Upper lobe of left lung (tissue), 4 donors: ENCODE measurements around the gene PLEKHA4.

Experiments used
- CTCF ChIP-seq, 6 experiments: fragments of 450-650 bp in 4 of 6; fragments of 200-600 bp in 2 of 6; sonication (generic) in 2 of 6; IDR thresholded peaks; one replicate each; pipeline ENCODE4 v1.5.1; 2016 to 2019; ENCODE audit warnings: antibody characterized with exemption in 6 of 6
- EP300 ChIP-seq, 4 donors: sonication (generic); formaldehyde crosslinking; IDR thresholded peaks; one replicate each; pipeline ENCODE4 v1.5.1; 2017; ENCODE audit warnings: antibody characterized with exemption in 4 of 4, control low read depth in 2 of 4
- POLR2A ChIP-seq, 4 donors: fragments of 450-650 bp; IDR thresholded peaks; one replicate each; pipeline ENCODE4 v1.5.1; 2016 to 2017; ENCODE audit warnings: antibody characterized with exemption in 4 of 4, mild to moderate bottlenecking in 2 of 4

DNA sequence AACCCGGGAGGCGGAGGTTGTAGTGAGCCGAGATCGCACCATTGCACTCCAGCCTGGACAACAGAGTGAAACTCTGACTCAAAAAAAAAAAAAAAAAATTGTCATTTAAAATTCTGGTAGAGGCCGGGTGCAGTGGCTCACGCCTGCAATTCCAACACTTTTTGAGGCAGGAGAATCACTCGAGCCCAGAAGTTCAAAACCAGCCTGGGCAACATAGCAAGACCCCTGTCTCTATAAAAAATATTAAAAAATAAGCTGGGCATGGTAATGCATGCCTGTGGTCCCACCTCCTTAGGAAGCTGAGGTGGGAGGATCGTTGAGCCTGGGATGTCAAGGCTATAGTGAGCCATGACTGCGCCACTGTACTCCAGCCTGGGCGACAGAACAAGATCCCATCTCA is 37.9 kb upstream of the PLEKHA4 start:
- TF ChIP-seq CTCF (IDR thresholded peaks at IDR 0.05) (no peak), POLR2A (IDR thresholded peaks at IDR 0.05) (no peak), EP300 (IDR thresholded peaks at IDR 0.05) (no peak)
